Calu3 (cell line): ENCODE measurements around the gene FAM171A2. TPM values are rescaled to one million over a fixed set of nuclear protein-coding genes. Genes with fewer than 3 reads are reported as not detected.

Experiments
- BruUV-seq: library from RNA; stranded (reverse); fragments of 400-500 nt; replicated peaks from 2 replicates; lab custom pipeline; 2021; lab: Mats Ljungman, UMichigan
- CTCF ChIA-PET: fragments of 300-600 bp; sonication (Branson Sonifier 250); formaldehyde crosslinking; loops from one replicate; lab custom pipeline; 2022; ENCODE audit warnings: antibody characterized with exemption; lab: Charles Lee
- DNase-seq: peaks from one replicate; pipeline ENCODE4 v3.0.0; 2022
- H3K27ac Mint-ChIP-seq: one replicate; pipeline ENCODE4 v1.8.0; 2022; ENCODE audit warnings: mixed read lengths; ENCODE audit not compliant: unreplicated experiment
- H3K27me3 Mint-ChIP-seq: one replicate; pipeline ENCODE4 v1.8.0; 2022; ENCODE audit warnings: mixed read lengths; ENCODE audit not compliant: unreplicated experiment
- H3K36me3 Mint-ChIP-seq: one replicate; pipeline ENCODE4 v1.8.0; 2022; ENCODE audit warnings: mild to moderate bottlenecking, moderate library complexity, mixed read lengths; ENCODE audit not compliant: insufficient read depth, unreplicated experiment
- H3K4me1 Mint-ChIP-seq: one replicate; pipeline ENCODE4 v1.8.0; 2022; ENCODE audit warnings: mild to moderate bottlenecking, low read depth, mixed read lengths; ENCODE audit not compliant: unreplicated experiment
- H3K4me3 Mint-ChIP-seq: one replicate; pipeline ENCODE4 v1.8.0; 2022; ENCODE audit warnings: mild to moderate bottlenecking, low read depth, moderate library complexity, mixed read lengths; ENCODE audit not compliant: unreplicated experiment
- H3K9me3 Mint-ChIP-seq: one replicate; pipeline ENCODE4 v1.8.0; 2022; ENCODE audit warnings: low read depth, mixed read lengths; ENCODE audit not compliant: unreplicated experiment
- intact Hi-C: fragments of 100-400 bp; cut with micrococcal nuclease; formaldehyde crosslinking; loops from one replicate; pipeline ENCODE4 v1.10.0; 2022; ENCODE audit not compliant: unreplicated experiment
- total RNA-seq: library from RNA; stranded (reverse); gene quantifications from 2 replicates; pipeline ENCODE4 v1.2.3, GENCODE V29; 2022
- TF ChIP-seq, protein P1 (sequence below): fragments of 200-600 bp; IDR thresholded peaks from one replicate; pipeline ENCODE4 v1.8.0; 2022; ENCODE audit warnings: antibody characterized with exemption; ENCODE audit not compliant: unreplicated experiment

FAM171A2 gene
- total RNA-seq, 1 experiment from 2014 or later, result 2.0 TPM

DNA sequence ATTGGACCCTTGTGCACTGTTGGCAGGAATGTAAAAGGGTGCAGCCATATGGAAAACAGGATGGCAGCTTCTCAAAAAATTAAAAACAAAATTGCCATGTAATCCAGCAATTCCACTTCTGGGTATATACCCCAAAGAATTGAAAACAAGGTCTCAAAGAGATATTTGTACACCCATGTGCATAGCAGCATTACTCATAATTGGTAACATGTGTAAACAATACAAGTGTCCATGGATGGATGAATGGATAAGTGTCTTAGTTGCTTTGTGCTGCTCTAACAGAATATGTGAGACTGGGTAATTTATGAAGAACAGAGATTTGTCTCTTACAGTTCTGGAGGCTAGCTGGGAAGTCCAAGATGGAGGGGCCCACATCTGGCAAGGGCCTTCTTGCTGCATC is 59.0 kb downstream of the FAM171A2 start:
- peaks cover 81% of the 10 kb centered on the region for H3K27me3 Mint-ChIP-seq
- peaks cover 5% of the 10 kb centered on the region for H3K4me1 Mint-ChIP-seq
- no peak overlapping the region for H3K27ac Mint-ChIP-seq
- TF ChIP-seq, protein P1, sequence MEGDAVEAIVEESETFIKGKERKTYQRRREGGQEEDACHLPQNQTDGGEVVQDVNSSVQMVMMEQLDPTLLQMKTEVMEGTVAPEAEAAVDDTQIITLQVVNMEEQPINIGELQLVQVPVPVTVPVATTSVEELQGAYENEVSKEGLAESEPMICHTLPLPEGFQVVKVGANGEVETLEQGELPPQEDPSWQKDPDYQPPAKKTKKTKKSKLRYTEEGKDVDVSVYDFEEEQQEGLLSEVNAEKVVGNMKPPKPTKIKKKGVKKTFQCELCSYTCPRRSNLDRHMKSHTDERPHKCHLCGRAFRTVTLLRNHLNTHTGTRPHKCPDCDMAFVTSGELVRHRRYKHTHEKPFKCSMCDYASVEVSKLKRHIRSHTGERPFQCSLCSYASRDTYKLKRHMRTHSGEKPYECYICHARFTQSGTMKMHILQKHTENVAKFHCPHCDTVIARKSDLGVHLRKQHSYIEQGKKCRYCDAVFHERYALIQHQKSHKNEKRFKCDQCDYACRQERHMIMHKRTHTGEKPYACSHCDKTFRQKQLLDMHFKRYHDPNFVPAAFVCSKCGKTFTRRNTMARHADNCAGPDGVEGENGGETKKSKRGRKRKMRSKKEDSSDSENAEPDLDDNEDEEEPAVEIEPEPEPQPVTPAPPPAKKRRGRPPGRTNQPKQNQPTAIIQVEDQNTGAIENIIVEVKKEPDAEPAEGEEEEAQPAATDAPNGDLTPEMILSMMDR, result no peak
- H3K9me3 Mint-ChIP-seq, result no peaks in the 10 kb centered on the region
- DNase-seq, result no peak
- no peak overlapping the region for H3K4me3 Mint-ChIP-seq
- no TSS peak for BruUV-seq
- H3K36me3 Mint-ChIP-seq, result peaks cover 15% of the 10 kb centered on the region
- CTCF ChIA-PET, result interaction anchor here (0.8 kb wide), 1 partner anchor 82 kb away, joined by 4 read pairs; no protein-coding TSS in a partner anchor
- intact Hi-C loops, result no loop called here

Other genes starting within 250 kb of the FAM171A2 start
- 22.4 and 22.8 TPM in 2 replicates for gene HDAC5, start 240.2 kb downstream of the FAM171A2 start, total RNA-seq
- 24.4 and 24.8 TPM in 2 replicates for gene HROB, start 221.9 kb downstream of the FAM171A2 start, total RNA-seq
- 0.19 TPM in 1 of 2 replicates, not detected in the other for gene ASB16, start 193.1 kb downstream of the FAM171A2 start, total RNA-seq
- gene TMUB2, start 176.9 kb downstream of the FAM171A2 start, total RNA-seq, result 56.0 and 58.8 TPM in 2 replicates
- 93.1 and 112 TPM in 2 replicates for gene ATXN7L3, start 164.0 kb downstream of the FAM171A2 start, total RNA-seq
- 92.1 and 94.2 TPM in 2 replicates for gene UBTF, start 144.2 kb downstream of the FAM171A2 start, total RNA-seq
- not detected in 2 replicates for gene SLC4A1, start 95.7 kb downstream of the FAM171A2 start, total RNA-seq
- 0.86 and 1.2 TPM in 2 replicates for gene RUNDC3A, start 55.3 kb downstream of the FAM171A2 start, total RNA-seq
- gene SLC25A39, start 39.0 kb downstream of the FAM171A2 start, total RNA-seq, result 271 and 297 TPM in 2 replicates
- gene GRN, start 18.6 kb downstream of the FAM171A2 start, total RNA-seq, result 376 and 480 TPM in 2 replicates
- 1.2 and 1.6 TPM in 2 replicates for gene ITGA2B, start 25.8 kb upstream of the FAM171A2 start, total RNA-seq
- gene GPATCH8, start 139.6 kb upstream of the FAM171A2 start, total RNA-seq, result 57.8 and 60.1 TPM in 2 replicates
- gene FZD2, start 193.6 kb upstream of the FAM171A2 start, total RNA-seq, result 28.5 and 35.8 TPM in 2 replicates